Erythroblast (primary cell): Measurements from ENCODE around the gene IFT52.

Experiments used
- GATA1 ChIP-seq: IDR thresholded peaks from 2 replicates; pipeline ENCODE4 v1.6.1; 2011; ENCODE audit warnings: low read depth, mild to moderate bottlenecking, control low read depth, low read length, moderate library complexity
- POLR2A ChIP-seq: IDR thresholded peaks from 2 replicates; pipeline ENCODE4 v1.6.1; 2011; ENCODE audit warnings: mild to moderate bottlenecking, low read length

DNA sequence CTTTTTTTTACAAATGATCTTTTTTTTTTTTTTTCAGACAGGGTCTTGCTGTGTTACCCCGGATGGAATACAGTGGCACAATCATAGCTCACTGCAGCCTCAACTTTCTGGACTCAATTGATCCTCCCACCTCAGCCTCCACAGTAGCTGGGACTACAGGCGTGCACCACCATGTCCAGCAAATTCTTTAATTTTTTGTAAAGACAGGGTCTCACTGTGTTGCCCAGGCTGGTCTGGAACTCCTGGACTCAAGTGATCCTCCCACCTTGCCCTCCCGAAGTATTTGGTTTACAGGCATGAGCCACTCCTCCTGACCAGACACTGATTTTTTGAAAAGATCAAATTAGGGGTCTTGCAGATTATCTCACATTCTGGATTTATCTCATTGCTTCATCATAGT lies 65.2 kb downstream of the IFT52 start:
- no peak for TF ChIP-seq POLR2A
- no peak for TF ChIP-seq GATA1
